NCI-H128 (cell line): Measurements from ENCODE around the gene TBC1D3.
"Not testable (repeated sequence)": the region's sequence is repeated elsewhere in the genome, so short reads cannot be mapped to it uniquely, and the experiment has no call there.

Source experiments
- DNase-seq: peaks from one replicate; lab custom pipeline; 2025; ENCODE audit not compliant: unreplicated experiment; lab: John Stamatoyannopoulos, UW

TBC1D3 gene

GRCh38 chr17:38192455-38192854 lies at the start of gene TBC1D3:
TSS of gene TBC1D3 (minus strand) at chr17:38192555. CDS start at chr17:38191029, 1,526 bp downstream.
- not testable (repeated sequence) for DNase-seq

- DNase-seq, result not testable (repeated sequence)
These were observed 40.4 kb upstream of the TBC1D3 start for GRCh38 chr17:38232790-38233189.

- DNase-seq, result not testable (repeated sequence)
These were observed 33.6 kb upstream of the TBC1D3 start for GRCh38 chr17:38225844-38226495.

GRCh38 chr17:38220867-38221266 lies 28.5 kb upstream of the TBC1D3 start:
- not testable (repeated sequence) for DNase-seq

GRCh38 chr17:38200271-38200670 lies 7.9 kb upstream of the TBC1D3 start:
- not testable (repeated sequence) for DNase-seq

GRCh38 chr17:38134860-38135259 lies 57.5 kb downstream of the TBC1D3 start:
- not testable (repeated sequence) for DNase-seq
